ENCODE measurements around the gene PTPRG.
A peak's percentile ranks its signal among the peaks of the same experiment; 100 is the strongest.

PTPRG gene

GRCh38 chr3:62093025-62093424, 531.7 kb downstream of the PTPRG start:
- Histone ChIP-seq H3K27me3 (replicated peaks) (no peaks in the 10 kb centered on the region), H3K27ac (no peak overlapping the region), H3K4me3 (ENCODE audit: low read depth, low read length) (no peak overlapping the region), H3K36me3 (replicated peaks) (no peaks in the 10 kb centered on the region)
- TF ChIP-seq, protein P1, sequence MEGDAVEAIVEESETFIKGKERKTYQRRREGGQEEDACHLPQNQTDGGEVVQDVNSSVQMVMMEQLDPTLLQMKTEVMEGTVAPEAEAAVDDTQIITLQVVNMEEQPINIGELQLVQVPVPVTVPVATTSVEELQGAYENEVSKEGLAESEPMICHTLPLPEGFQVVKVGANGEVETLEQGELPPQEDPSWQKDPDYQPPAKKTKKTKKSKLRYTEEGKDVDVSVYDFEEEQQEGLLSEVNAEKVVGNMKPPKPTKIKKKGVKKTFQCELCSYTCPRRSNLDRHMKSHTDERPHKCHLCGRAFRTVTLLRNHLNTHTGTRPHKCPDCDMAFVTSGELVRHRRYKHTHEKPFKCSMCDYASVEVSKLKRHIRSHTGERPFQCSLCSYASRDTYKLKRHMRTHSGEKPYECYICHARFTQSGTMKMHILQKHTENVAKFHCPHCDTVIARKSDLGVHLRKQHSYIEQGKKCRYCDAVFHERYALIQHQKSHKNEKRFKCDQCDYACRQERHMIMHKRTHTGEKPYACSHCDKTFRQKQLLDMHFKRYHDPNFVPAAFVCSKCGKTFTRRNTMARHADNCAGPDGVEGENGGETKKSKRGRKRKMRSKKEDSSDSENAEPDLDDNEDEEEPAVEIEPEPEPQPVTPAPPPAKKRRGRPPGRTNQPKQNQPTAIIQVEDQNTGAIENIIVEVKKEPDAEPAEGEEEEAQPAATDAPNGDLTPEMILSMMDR (IDR thresholded peaks at IDR 0.05; ENCODE audit: low read depth, low read length, missing control alignments) = no peak
- no peak for DNase-seq
- in situ Hi-C loops (cut with HindIII; ENCODE audit: low pct_ligation_motif_present, low sequenced_read_pairs) = no loop called here

DNA sequence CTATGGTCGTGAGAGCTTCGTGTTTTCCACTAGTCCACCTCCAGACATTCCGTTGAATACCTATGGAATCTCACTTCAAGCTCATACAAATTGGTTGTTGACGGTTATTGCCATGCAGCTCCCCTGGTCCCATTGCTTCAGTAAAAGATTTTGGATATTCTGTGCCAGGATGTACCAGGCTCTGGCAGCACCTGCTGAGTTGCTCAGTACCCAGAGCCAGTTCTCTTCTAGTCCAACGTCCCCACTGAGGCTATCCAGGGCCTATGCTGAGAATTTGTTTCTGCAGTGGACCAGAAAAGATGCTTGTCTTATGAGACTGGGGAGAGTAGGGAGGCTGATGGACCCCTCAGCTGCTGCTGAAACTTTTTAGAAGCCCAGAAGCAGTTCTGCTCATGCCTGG, 533.1 kb downstream of the PTPRG start:
- Histone ChIP-seq H3K4me3 (ENCODE audit: low read depth, low read length) (no peak overlapping the region), H3K27me3 (replicated peaks) (no peaks in the 10 kb centered on the region), H3K36me3 (replicated peaks) (no peaks in the 10 kb centered on the region), H3K27ac (no peak overlapping the region)
- no peak for DNase-seq
- TF ChIP-seq, protein P1 (IDR thresholded peaks at IDR 0.05; ENCODE audit: low read depth, low read length, missing control alignments) = no peak
- in situ Hi-C loops (cut with HindIII; ENCODE audit: low pct_ligation_motif_present, low sequenced_read_pairs) = no loop called here

DNA sequence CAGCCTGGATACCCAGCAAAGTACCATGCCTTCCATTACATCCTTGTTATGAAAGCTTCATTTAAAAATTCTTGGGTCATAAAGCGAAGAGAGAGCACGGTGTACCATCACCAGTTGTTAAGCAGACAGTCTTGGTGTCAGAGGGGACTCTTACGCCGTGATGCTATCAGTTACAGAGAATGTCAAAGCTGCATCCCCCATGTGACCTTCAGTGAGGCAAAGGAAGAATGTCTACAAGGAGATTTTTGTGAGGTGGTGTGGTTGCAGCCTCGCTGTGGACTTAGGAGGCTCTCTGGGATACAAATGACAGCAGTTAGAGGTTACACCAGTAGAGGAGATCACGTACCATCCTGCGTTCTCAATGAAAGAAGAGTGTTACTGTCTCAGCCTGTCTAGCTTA, 533.7 kb downstream of the PTPRG start:
- DNase-seq = no peak
- Histone ChIP-seq H3K27me3 (replicated peaks) (no peaks in the 10 kb centered on the region), H3K36me3 (replicated peaks) (no peaks in the 10 kb centered on the region), H3K27ac (no peak overlapping the region), H3K4me3 (ENCODE audit: low read depth, low read length) (no peak overlapping the region)
- in situ Hi-C loops (cut with HindIII; ENCODE audit: low pct_ligation_motif_present, low sequenced_read_pairs) = no loop called here
- TF ChIP-seq, protein P1 (IDR thresholded peaks at IDR 0.05; ENCODE audit: low read depth, low read length, missing control alignments) = no peak

GRCh38 chr3:62095756-62096155, 534.4 kb downstream of the PTPRG start:
- peak; percentile 0 for DNase-seq
- Histone ChIP-seq H3K27me3 (replicated peaks) (no peaks in the 10 kb centered on the region), H3K27ac (no peak overlapping the region), H3K4me3 (ENCODE audit: low read depth, low read length) (no peak overlapping the region), H3K36me3 (replicated peaks) (no peaks in the 10 kb centered on the region)
- in situ Hi-C loops (cut with HindIII; ENCODE audit: low pct_ligation_motif_present, low sequenced_read_pairs) = no loop called here
- TF ChIP-seq, protein P1 (IDR thresholded peaks at IDR 0.05; ENCODE audit: low read depth, low read length, missing control alignments) = no peak

DNA sequence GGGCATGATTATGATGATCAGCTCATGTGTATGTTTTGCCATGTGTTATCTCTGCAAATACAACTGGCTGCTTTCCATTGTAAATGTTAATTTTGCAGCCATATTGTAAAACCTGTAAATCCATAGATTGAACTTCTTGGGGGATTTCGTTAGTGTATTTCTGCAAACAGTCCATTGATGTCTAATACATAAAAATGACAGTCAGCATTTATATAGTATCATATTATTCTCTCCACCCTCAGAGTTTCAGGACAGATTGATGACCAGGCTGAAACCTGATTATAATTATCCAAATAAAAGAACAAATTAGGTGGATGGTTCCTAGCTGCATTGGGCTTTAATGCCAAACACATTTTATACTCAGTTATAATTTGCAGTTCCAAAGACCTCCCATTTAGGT, 535.1 kb downstream of the PTPRG start:
- TF ChIP-seq, protein P1 (IDR thresholded peaks at IDR 0.05; ENCODE audit: low read depth, low read length, missing control alignments) = no peak
- Histone ChIP-seq H3K36me3 (replicated peaks) (no peaks in the 10 kb centered on the region), H3K4me3 (ENCODE audit: low read depth, low read length) (no peak overlapping the region), H3K27ac (no peak overlapping the region), H3K27me3 (replicated peaks) (no peaks in the 10 kb centered on the region)
- DNase-seq = no peak
- in situ Hi-C loops (cut with HindIII; ENCODE audit: low pct_ligation_motif_present, low sequenced_read_pairs) = no loop called here

DNA sequence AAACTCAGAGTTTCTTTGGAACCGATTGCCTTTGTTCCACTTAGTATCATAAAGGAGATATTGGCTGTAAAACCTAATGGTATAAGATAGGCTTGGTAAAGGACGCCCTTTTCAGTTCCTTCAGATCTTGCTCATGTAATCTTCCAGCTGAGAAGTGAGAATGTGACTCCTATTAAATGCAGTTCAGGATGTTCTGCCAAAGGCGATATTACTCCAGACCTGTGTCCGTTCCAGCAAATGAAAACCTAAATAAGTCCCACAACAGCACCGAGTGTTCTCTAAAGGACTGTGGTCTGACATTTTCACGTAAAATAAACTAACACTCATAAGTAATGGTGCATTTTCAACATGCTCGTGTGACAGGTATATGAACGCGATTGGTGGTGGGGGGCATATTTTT, 535.8 kb downstream of the PTPRG start:
- Histone ChIP-seq H3K36me3 (replicated peaks) (no peaks in the 10 kb centered on the region), H3K27ac (no peak overlapping the region), H3K4me3 (ENCODE audit: low read depth, low read length) (no peak overlapping the region), H3K27me3 (replicated peaks) (no peaks in the 10 kb centered on the region)
- TF ChIP-seq, protein P1 (IDR thresholded peaks at IDR 0.05; ENCODE audit: low read depth, low read length, missing control alignments) = no peak
- in situ Hi-C loops (cut with HindIII; ENCODE audit: low pct_ligation_motif_present, low sequenced_read_pairs) = no loop called here
- no peak for DNase-seq

All from brain microvascular endothelial cell (primary cell).